HG03060 (cell line): ENCODE data around the gene PIP4K2A.
"Not testable (repeated sequence)": the region's sequence is repeated elsewhere in the genome, so short reads cannot be mapped to it uniquely, and the experiment has no call there.

Source experiments
- ATAC-seq: cut with Tn5 transposase; IDR thresholded peaks from one replicate; pipeline ENCODE4 v1.9.1; 2021; ENCODE audit warnings: low read depth, moderate number of reproducible peaks; ENCODE audit not compliant: unreplicated experiment

Gene PIP4K2A

GRCh38 chr10:22714479-22715289 lies at the start of gene PIP4K2A:
TSS of gene PIP4K2A (minus strand) at chr10:22714578. CDS start at chr10:22714326, 252 bp downstream.
- no peak for ATAC-seq

- no peak for ATAC-seq
Measured at GRCh38 chr10:22761569-22762220, 47.3 kb upstream of the PIP4K2A start.

- no peak for ATAC-seq
Measured at GRCh38 chr10:22760025-22760424, 45.6 kb upstream of the PIP4K2A start.

GRCh38 chr10:22758867-22759266 lies 44.5 kb upstream of the PIP4K2A start:
- ATAC-seq: no peak

GRCh38 chr10:22754296-22754695 lies 39.9 kb upstream of the PIP4K2A start:
- no peak for ATAC-seq

GRCh38 chr10:22753786-22754185 lies 39.4 kb upstream of the PIP4K2A start:
- ATAC-seq: no peak

- ATAC-seq: no peak
Measured at GRCh38 chr10:22752272-22752889, 38.0 kb upstream of the PIP4K2A start.

- no peak for ATAC-seq
Measured at GRCh38 chr10:22750131-22750530, 35.8 kb upstream of the PIP4K2A start.

GRCh38 chr10:22744858-22745257 lies 30.5 kb upstream of the PIP4K2A start:
- not testable (repeated sequence) for ATAC-seq

- ATAC-seq: peak; percentile 97
Measured at GRCh38 chr10:22742678-22743077, 28.3 kb upstream of the PIP4K2A start.

- ATAC-seq: not testable (repeated sequence)
Measured at GRCh38 chr10:22741631-22742030, 27.3 kb upstream of the PIP4K2A start.

GRCh38 chr10:22740180-22740579 lies 25.8 kb upstream of the PIP4K2A start:
- ATAC-seq: no peak

- no peak for ATAC-seq
Measured at GRCh38 chr10:22737587-22737986, 23.2 kb upstream of the PIP4K2A start.

- ATAC-seq: no peak
Measured at GRCh38 chr10:22736134-22736533, 21.8 kb upstream of the PIP4K2A start.

- no peak for ATAC-seq
Measured at GRCh38 chr10:22733992-22734391, 19.6 kb upstream of the PIP4K2A start.

- ATAC-seq: no peak
Measured at GRCh38 chr10:22727663-22728062, 13.3 kb upstream of the PIP4K2A start.

GRCh38 chr10:22727112-22727511 lies 12.7 kb upstream of the PIP4K2A start:
- no peak for ATAC-seq

- no peak for ATAC-seq
Measured at GRCh38 chr10:22724773-22725172, 10.4 kb upstream of the PIP4K2A start.

- peak; percentile 42 for ATAC-seq
Measured at GRCh38 chr10:22723783-22724182, 9.4 kb upstream of the PIP4K2A start.

- ATAC-seq: peak; percentile 63
Measured at GRCh38 chr10:22723343-22723779, 9.0 kb upstream of the PIP4K2A start.

- no peak for ATAC-seq
Measured at GRCh38 chr10:22722626-22723169, 8.3 kb upstream of the PIP4K2A start.
